Prostate gland (tissue), 2 donors: ENCODE measurements around the gene CTAGE6.
"Not testable (repeated sequence)": the region's sequence is repeated elsewhere in the genome, so short reads cannot be mapped to it uniquely, and the experiment has no call there.

Source experiments
- POLR2A ChIP-seq: fragments of 450-650 bp; IDR thresholded peaks from one replicate; pipeline ENCODE4 v1.6.1; 2016; ENCODE audit warnings: antibody characterized with exemption, mild to moderate bottlenecking
- POLR2AphosphoS5 ChIP-seq: sonication (generic); formaldehyde crosslinking; IDR thresholded peaks from one replicate; pipeline ENCODE4 v1.6.1; 2017; ENCODE audit warnings: antibody characterized with exemption
- TF ChIP-seq, protein P1 (sequence below), 4 experiments: fragments of 200-600 bp in 2 of 4; fragments of 450-650 bp in 2 of 4; sonication (generic) in 2 of 4; IDR thresholded peaks; 1 replicate in 3 of 4; 2 replicates in 1 of 4; pipeline ENCODE4 v1.5.1; 2016 to 2019; ENCODE audit warnings: antibody characterized with exemption in 4 of 4, mild to moderate bottlenecking in 2 of 4, moderate library complexity in 2 of 4

DNA sequence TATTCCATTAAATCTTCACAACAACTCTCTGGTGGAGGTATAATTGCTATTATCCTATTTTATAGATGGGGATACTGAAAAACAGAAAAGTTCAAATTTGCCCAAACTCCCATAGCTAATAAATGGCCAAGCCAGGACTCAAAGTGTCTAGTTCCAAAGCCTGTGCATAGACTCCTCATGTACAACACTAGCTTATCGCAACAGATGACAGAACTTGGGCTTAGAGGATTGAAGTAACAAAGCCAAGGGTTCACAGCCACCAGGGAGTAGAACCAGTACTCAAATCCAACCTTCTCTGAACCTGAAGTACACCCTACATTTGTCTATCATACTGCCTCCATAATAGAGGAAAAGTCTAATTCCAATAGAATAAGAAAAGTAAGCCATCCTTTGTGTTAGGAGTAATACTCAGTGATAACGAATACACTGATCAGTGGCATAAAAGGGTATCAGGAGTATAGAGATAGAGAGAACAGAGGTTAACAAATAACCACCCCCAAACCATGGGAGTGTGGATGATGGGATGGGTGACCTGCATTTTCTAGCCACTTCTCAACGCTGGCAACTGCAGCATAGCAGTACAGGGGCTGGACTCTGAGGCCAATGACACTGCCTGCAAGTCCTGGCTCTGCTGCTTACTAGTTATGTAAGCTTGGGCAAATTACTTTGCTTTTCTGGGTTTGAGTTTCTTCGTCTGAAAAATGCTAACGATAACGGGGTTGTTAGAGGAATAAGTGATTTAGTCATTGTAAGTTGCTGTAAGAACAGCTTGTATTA lies 39.8 kb upstream of the CTAGE6 start:
- TF ChIP-seq, protein P1, sequence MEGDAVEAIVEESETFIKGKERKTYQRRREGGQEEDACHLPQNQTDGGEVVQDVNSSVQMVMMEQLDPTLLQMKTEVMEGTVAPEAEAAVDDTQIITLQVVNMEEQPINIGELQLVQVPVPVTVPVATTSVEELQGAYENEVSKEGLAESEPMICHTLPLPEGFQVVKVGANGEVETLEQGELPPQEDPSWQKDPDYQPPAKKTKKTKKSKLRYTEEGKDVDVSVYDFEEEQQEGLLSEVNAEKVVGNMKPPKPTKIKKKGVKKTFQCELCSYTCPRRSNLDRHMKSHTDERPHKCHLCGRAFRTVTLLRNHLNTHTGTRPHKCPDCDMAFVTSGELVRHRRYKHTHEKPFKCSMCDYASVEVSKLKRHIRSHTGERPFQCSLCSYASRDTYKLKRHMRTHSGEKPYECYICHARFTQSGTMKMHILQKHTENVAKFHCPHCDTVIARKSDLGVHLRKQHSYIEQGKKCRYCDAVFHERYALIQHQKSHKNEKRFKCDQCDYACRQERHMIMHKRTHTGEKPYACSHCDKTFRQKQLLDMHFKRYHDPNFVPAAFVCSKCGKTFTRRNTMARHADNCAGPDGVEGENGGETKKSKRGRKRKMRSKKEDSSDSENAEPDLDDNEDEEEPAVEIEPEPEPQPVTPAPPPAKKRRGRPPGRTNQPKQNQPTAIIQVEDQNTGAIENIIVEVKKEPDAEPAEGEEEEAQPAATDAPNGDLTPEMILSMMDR (IDR thresholded peaks at IDR 0.05), result not testable (repeated sequence)
- not testable (repeated sequence) for TF ChIP-seq POLR2A, POLR2AphosphoS5
